GM12865 (cell line): ENCODE results near the gene CFAP46.

Experiments
- DNase-seq: peaks from one replicate; pipeline ENCODE4 v3.0.0; 2010; ENCODE audit warnings: low read depth
- H3K4me3 ChIP-seq: 2 replicates; pipeline ENCODE4 v1.5.1; 2011; ENCODE audit warnings: mild to moderate bottlenecking, low read depth, low read length, control low read depth
- TF ChIP-seq, protein P1 (sequence below): IDR thresholded peaks from 2 replicates; pipeline ENCODE4 v1.5.1; 2011; ENCODE audit warnings: low read length, control low read depth, low read depth, inconsistent platforms; ENCODE audit not compliant: insufficient read depth; ENCODE audit errors: missing control alignments

CFAP46 gene

DNA sequence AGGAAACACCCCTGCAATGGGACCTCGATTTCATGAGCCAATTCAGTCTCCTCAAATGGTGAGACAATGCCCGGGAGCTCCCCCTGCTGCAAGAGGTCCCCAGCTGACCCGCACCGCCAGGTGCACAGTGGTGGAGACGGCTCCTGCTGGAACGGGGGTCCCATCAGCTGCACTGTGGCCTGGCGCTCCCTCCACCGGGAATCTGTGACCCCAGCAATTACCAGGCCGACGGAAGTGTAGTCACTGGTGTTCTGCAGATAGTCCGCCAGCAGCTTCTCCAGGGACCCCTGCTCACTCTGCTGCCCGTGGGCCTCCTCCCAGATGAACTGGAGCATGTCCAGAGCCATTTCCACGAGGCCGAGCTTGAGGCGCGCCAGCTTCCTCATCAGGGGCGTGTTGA is 91.5 kb downstream of the CFAP46 start:
- H3K4me3 ChIP-seq, result no peak overlapping the region
- DNase-seq, result no peak
- TF ChIP-seq, protein P1, sequence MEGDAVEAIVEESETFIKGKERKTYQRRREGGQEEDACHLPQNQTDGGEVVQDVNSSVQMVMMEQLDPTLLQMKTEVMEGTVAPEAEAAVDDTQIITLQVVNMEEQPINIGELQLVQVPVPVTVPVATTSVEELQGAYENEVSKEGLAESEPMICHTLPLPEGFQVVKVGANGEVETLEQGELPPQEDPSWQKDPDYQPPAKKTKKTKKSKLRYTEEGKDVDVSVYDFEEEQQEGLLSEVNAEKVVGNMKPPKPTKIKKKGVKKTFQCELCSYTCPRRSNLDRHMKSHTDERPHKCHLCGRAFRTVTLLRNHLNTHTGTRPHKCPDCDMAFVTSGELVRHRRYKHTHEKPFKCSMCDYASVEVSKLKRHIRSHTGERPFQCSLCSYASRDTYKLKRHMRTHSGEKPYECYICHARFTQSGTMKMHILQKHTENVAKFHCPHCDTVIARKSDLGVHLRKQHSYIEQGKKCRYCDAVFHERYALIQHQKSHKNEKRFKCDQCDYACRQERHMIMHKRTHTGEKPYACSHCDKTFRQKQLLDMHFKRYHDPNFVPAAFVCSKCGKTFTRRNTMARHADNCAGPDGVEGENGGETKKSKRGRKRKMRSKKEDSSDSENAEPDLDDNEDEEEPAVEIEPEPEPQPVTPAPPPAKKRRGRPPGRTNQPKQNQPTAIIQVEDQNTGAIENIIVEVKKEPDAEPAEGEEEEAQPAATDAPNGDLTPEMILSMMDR, result no peak

DNA sequence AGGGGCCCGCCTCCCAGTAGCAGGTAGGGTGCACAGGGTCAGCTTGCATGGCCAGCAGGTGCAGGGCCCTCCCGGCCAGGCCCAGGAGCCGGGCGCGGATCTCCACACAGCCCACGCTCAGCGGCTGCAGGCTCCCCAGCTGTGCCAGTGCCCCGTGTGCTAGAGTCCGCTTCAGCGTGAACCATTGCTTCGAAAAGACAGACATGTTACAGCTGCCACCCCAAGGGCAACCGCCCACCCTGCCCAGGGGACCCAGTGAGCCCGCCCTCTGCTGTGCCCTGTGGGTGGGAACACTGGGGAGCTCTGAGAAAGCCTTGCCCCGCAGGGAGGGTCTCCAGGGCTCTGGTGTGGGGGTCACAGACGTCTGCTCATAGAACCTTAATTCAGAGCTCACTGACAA is 92.1 kb downstream of the CFAP46 start:
- H3K4me3 ChIP-seq, result no peak overlapping the region
- DNase-seq, result no peak
- TF ChIP-seq, protein P1, result no peak

DNA sequence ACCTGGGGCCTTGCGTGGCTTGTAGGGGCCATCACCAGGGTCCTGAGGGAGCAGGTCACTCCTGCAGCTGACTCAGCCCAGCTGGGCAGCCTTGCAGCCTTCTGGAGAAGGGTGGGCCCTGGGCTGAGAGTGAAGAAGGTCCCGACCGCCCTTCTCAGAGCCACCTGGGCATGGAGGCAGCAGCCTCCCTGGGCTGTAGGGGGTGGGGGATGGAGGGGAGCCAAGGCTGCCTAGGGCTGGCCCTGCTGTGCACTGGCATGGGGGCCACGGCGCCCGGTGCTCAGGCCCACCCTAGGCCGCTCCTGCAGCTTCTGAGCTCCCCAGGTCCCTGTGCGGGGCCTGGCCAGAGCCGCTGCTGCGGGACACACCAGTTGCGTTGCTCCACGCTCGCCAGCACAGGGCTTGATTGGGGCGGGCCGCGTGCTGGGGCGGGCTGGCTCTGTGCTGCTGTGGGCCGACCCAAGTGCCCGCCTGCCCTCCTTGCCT is 92.8 kb downstream of the CFAP46 start:
- TF ChIP-seq, protein P1, result no peak
- no peak for DNase-seq
- H3K4me3 ChIP-seq, result no peak overlapping the region

DNA sequence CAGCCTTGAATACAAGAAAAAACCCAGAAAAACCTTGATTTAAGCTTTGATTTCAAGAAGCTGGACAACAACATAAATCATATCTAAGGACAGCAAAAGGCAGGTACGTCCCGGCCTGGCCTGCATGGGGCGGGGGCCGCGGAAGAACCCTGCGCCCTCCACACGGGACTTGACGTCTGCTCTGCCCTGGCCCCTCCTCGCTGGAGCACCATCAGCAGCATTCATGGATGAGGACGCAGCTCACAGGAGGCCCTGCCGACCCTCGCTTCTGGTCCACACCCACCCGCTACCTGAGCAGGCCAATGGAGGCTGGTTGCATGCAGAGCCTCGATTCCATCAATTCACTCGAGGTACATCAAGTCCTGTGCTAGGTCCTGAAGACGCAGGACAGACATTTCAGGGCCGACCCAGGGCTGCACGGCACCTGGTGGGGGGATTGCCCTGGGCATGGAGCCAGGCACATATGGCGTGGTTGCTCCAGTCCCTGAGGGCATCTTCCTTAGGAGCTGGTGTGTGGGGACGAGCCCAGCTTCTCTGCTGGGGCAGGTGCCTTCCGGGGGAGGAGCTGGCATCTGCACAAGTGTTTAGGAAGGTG is 93.3 kb downstream of the CFAP46 start:
- TF ChIP-seq, protein P1, result no peak
- H3K4me3 ChIP-seq, result no peak overlapping the region
- no peak for DNase-seq

- H3K4me3 ChIP-seq, result no peak overlapping the region
- TF ChIP-seq, protein P1, result no peak
- DNase-seq, result no peak
Measured at GRCh38 chr10:132848291-132848701, 94.1 kb downstream of the CFAP46 start.

GRCh38 chr10:132847856-132848255 is 94.5 kb downstream of the CFAP46 start:
- no peak overlapping the region for H3K4me3 ChIP-seq
- DNase-seq, result no peak
- TF ChIP-seq, protein P1, result no peak

GRCh38 chr10:132847416-132847777 is 95.0 kb downstream of the CFAP46 start:
- H3K4me3 ChIP-seq, result no peak overlapping the region
- no peak for DNase-seq
- TF ChIP-seq, protein P1, result no peak
